Posterior vena cava (tissue), 2 donors: ENCODE results near the gene MTCH2. TPM values are rescaled to one million over a fixed set of nuclear protein-coding genes. Genes with fewer than 3 reads are reported as not detected.
A peak's percentile ranks its signal among the peaks of the same experiment; 100 is the strongest.
"Not testable (repeated sequence)": the region's sequence is repeated elsewhere in the genome, so short reads cannot be mapped to it uniquely, and the experiment has no call there.

ENCODE experiments used
- DNase-seq: peaks from one replicate; pipeline ENCODE4 v3.0.0-alpha.2; 2020; ENCODE audit warnings: low spot score
- intact Hi-C, 2 donors: fragments of 100-400 bp; cut with DNase I; formaldehyde crosslinking; loops; one replicate each; pipeline versions ENCODE4 v1.14.1 to v1.14.2; 2022 to 2023
- long read RNA-seq, 2 donors: library from polyadenylated mRNA; unstranded; transcript quantifications; one replicate each; pipeline ENCODE4 v2.0.0, GENCODE V29; 2020 to 2021
- total RNA-seq, 2 donors: library from RNA; stranded (reverse); fragmentation: NEBNext Ultra II Directional; extraction: Animal tissue kit (Norgen Biotek cat#: 25700); gene quantifications; one replicate each; pipeline ENCODE4 v1.2.1, GENCODE V29; 2021
- donor health status: DM: yes; HTN: yes; CAD: no.
- donor health status: DM: yes; HTN: yes; CAD: no.

MTCH2 gene
- total RNA-seq = 10 to 100 TPM; 56.3 to 63.4 TPM
- long read RNA-seq, donor 1, transcript MTCH2-201 (13 exons, 2,587 nt) = major isoform, 23 of 40 reads
- long read RNA-seq, donor 1, partial matches to known transcripts = 4 of 40 reads
- long read RNA-seq, donor 1, other reads (novel, unspliced or antisense) = 12 of 40 reads
- long read RNA-seq, donor 2, transcript MTCH2-201 (13 exons, 2,587 nt) = major isoform, 102 of 136 reads
- long read RNA-seq, donor 2, partial matches to known transcripts = 7 of 136 reads
- long read RNA-seq, donor 2, other reads (novel, unspliced or antisense) = 26 of 136 reads

GRCh38 chr11:47642099-47642855 is at the start of gene MTCH2:
Gene MTCH2, minus strand, starts transcription at chr11:47642559. Its CDS starts 94 bp downstream, at chr11:47642465.
- intact Hi-C loops = no loop called here
- DNase-seq = peak; percentile 99

- intact Hi-C loops = no loop called here
- DNase-seq = no peak
Observed at GRCh38 chr11:47691979-47692378, 49.6 kb upstream of the MTCH2 start.

DNA sequence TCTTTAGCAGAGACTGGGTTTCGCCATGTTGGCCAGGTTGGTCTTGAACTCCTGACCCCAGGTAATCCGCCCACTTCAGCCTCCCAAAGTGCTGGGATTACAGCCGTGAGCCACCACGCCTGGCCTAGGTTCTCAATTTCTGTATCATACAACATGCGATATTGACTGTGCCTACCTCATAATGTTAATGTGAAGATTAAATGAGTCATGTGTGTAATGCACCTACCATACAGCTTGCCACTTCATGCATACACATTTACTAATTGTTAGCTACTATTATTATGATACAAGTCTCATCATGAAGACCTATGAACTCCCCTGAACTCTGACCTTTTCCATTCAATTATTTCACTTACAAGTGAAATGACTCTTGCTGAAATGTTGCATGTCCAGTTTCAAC is 47.1 kb upstream of the MTCH2 start:
- intact Hi-C loops = no loop called here
- peak; percentile 14 for DNase-seq

- no peak for DNase-seq
- intact Hi-C loops = no loop called here
Observed at GRCh38 chr11:47688991-47689390, 46.6 kb upstream of the MTCH2 start.

- intact Hi-C loops = no loop called here
- DNase-seq = no peak
Observed at GRCh38 chr11:47688111-47688510, 45.8 kb upstream of the MTCH2 start.

GRCh38 chr11:47686704-47687103 is 44.3 kb upstream of the MTCH2 start:
- intact Hi-C loops, DNase-seq: not testable (repeated sequence)

DNA sequence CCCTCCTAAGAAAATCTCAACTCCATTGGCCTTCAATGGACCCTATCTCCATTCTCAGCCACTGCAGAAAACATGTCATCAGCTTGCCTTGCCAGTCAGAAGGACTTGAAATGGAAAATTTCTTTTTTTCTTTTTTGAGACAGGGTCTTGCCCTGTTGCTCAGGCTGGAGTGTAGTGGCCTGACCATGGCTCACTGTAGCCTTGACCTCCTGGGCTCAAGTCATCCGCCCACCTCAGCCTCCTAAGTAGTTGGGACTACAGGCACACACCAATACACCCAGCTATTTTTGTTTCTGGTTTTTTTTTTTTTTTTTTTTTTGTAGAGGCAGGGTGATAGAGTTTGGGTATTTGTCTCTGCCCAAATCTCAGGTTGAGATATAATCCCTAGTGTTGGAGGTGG is 43.8 kb upstream of the MTCH2 start:
- intact Hi-C loops = no loop called here

GRCh38 chr11:47675851-47676250 is 33.5 kb upstream of the MTCH2 start:
- DNase-seq = no peak
- intact Hi-C loops = no loop called here

More for the DNA sequence above, 43.8 kb upstream of the MTCH2 start:
- DNase-seq = no peak

GRCh38 chr11:47672283-47672730 is 29.9 kb upstream of the MTCH2 start:
- DNase-seq = no peak
- intact Hi-C loops = no loop called here

DNA sequence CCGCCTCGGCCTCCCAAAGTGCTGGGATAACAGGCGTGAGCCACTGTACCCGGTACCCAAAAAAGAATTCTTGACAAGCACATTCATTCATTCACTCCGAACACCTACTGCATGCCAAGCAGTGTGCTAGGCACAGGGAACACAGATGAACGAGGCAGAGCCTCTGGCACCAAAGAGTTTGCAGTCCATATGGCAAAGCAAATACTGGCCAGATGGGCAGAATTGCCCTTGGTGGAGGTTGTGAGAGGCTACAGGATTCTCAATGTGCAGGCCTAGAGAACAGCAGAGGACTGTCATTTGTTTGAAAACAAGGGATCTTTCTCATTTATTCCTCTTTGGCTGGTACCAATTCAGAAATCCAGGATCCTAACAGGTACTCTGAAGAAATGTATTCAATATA is 27.5 kb upstream of the MTCH2 start:
- DNase-seq = no peak
- intact Hi-C loops = no loop called here

GRCh38 chr11:47668665-47669064 is 26.3 kb upstream of the MTCH2 start:
- no peak for DNase-seq
- intact Hi-C loops = no loop called here

GRCh38 chr11:47667555-47667954 is 25.2 kb upstream of the MTCH2 start:
- intact Hi-C loops = no loop called here
- no peak for DNase-seq

DNA sequence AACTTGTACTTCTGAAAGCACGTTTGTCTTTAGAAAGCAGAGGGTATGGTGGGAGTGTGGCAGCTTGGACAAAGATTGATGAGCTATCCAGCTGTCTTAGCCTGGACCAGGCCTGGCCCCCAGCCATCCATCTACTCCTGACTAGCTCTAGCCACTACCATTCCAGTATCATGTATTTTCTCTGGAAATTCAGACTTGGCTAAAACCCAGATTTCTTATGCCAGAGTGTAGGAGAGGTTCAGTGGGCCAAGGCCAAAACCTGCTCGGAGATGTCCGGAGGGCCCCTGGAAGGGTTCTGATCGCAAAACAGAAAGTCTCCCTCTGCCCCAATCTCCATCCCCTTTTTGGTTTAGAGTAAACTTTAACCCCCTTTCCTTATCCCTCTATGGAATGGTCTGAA is 24.8 kb upstream of the MTCH2 start:
- no peak for DNase-seq
- intact Hi-C loops = no loop called here

GRCh38 chr11:47664936-47665335 is 22.6 kb upstream of the MTCH2 start:
- DNase-seq, intact Hi-C loops: not testable (repeated sequence)

- intact Hi-C loops = no loop called here
- no peak for DNase-seq
Observed at GRCh38 chr11:47661245-47661644, 18.9 kb upstream of the MTCH2 start.

GRCh38 chr11:47659276-47659675 is 16.9 kb upstream of the MTCH2 start:
- intact Hi-C loops = no loop called here

GRCh38 chr11:47656260-47656885 is 14.0 kb upstream of the MTCH2 start:
- intact Hi-C loops = no loop called here
- no peak for DNase-seq

More at GRCh38 chr11:47659276-47659675, 16.9 kb upstream of the MTCH2 start:
- DNase-seq = no peak

GRCh38 chr11:47651818-47652469 is 9.6 kb upstream of the MTCH2 start:
- intact Hi-C loops = no loop called here
- no peak for DNase-seq

- intact Hi-C loops = no loop called here
Observed at GRCh38 chr11:47649276-47649675, 6.9 kb upstream of the MTCH2 start.

GRCh38 chr11:47646019-47646418 is 3.7 kb upstream of the MTCH2 start:
- no peak for DNase-seq
- intact Hi-C loops = no loop called here

More at GRCh38 chr11:47649276-47649675, 6.9 kb upstream of the MTCH2 start:
- no peak for DNase-seq
